ENCODE measurements around the gene MTUS2. TPM values are rescaled to one million over a fixed set of nuclear protein-coding genes. Genes with fewer than 3 reads are reported as not detected.
A peak's percentile ranks its signal among the peaks of the same experiment; 100 is the strongest.

Gene MTUS2
- total and polyA plus RNA-seq, 9 of the 15 experiments (the other 6 are each of a cell fraction or from before 2014, with no cell fraction given), result 0.01 to 0.28 (median 0.06) TPM; not detected in 1

DNA sequence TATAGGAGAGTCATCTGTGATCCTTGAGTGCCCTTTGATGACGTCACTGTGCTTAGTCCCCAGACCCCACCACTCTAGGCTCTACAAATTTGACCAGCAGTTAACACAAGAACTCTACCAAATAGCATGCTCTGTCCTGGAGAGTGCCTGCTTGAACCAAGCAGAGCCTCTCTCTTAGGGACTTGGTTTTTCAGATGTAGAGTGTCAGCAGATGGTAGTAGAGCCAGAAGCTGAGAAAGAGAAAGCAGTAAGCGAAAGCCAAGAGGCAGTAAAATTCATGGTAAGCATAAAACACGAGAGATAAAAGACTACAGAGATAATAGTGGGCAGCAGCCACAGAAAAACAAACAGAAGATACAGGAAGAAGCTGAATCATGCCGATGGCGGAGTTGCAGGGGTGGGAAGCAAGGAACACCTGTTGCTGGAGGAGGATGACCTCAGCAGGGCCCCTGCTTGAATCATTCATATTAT lies 582.1 kb downstream of the MTUS2 start (continued):
- TF ChIP-seq, protein P1, sequence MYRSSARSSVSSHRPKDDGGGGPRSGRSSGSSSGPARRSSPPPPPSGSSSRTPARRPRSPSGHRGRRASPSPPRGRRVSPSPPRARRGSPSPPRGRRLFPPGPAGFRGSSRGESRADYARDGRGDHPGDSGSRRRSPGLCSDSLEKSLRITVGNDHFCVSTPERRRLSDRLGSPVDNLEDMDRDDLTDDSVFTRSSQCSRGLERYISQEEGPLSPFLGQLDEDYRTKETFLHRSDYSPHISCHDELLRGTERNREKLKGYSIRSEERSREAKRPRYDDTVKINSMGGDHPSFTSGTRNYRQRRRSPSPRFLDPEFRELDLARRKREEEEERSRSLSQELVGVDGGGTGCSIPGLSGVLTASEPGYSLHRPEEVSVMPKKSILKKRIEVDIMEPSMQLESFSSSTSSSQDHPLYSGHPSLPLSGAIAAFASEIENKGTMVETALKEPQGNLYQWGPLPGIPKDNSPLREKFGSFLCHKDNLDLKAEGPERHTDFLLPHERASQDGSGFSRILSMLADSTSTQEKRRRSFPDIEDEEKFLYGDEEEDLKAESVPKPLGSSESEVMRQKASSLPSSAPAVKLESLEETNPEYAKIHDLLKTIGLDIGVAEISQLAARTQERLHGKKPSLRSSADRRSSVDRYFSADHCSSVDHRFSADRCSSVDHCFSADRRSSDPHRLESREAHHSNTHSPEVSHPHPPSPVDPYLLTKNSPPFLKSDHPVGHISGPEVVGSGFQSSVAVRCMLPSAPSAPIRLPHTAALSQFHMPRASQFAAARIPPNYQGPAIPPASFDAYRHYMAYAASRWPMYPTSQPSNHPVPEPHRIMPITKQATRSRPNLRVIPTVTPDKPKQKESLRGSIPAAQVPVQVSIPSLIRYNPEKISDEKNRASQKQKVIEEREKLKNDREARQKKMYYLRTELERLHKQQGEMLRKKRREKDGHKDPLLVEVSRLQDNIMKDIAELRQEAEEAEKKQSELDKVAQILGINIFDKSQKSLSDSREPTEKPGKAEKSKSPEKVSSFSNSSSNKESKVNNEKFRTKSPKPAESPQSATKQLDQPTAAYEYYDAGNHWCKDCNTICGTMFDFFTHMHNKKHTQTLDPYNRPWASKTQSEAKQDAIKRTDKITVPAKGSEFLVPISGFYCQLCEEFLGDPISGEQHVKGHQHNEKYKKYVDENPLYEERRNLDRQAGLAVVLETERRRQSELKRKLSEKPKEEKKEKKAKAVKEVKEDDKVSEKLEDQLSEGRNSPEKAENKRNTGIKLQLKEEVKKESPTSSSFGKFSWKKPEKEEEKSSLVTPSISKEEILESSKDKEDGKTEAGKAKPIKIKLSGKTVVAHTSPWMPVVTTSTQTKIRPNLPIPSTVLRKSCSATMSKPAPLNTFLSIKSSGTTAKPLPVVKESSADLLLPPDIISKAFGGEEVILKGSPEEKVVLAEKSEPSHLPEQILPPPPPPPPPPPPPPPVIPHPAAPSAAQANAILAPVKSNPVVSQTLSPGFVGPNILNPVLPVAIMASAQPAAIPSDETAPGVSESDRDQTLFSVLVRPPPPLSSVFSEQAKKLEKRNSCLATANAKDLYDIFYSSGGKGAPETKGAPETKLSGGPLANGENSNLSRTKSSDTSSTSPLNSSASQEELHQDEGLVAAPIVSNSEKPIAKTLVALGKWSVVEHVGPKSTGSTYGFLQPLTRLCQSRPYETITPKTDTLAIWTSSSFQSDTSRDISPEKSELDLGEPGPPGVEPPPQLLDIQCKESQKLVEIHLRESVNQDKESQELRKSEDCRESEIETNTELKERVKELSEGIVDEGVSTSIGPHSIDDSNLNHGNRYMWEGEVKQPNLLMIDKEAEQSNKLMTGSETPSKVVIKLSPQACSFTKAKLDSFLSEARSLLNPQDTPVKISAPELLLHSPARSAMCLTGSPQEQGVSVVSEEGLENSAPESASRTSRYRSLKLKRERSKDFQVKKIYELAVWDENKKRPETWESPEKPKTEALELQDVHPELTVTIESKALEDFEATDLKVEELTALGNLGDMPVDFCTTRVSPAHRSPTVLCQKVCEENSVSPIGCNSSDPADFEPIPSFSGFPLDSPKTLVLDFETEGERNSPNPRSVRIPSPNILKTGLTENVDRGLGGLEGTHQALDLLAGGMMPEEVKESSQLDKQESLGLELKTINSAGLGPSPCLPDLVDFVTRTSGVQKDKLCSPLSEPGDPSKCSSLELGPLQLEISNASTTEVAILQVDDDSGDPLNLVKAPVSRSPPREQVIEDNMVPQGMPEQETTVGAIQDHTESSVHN (IDR thresholded peaks at IDR 0.05; ENCODE audit: borderline replicate concordance in 1 of 2, low read depth in 1 of 2), result no peak
- TF ChIP-seq MTA2 (IDR thresholded peaks at IDR 0.05; ENCODE audit: low read depth) (peak; percentile 46; the same call in 1 of the 2 replicates), ZNF316 (IDR thresholded peaks at IDR 0.05) (peak; percentile 92), ELF1 (tag; IDR thresholded peaks at IDR 0.05) (0 out of 2 replicates have a peak, but pooled peaks have one; percentile 26), NCOR1 (IDR thresholded peaks at IDR 0.05) (peak; percentile 41; the same call in 1 of the 2 replicates), EP300 (IDR thresholded peaks at IDR 0.05; ENCODE audit: low read length) (peak; percentile 30; the same call in 1 of the 2 replicates), ATF7 (IDR thresholded peaks at IDR 0.05) (peak; percentile 93), DPF2 (IDR thresholded peaks at IDR 0.05) (peak; percentile 71; the same call in 1 of the 2 replicates), CREM (IDR thresholded peaks at IDR 0.05; ENCODE audit: low read depth) (peak; percentile 56), ZFP1 (CRISPR knock-in tag; IDR thresholded peaks at IDR 0.05) (no peak), CBFA2T2 (conservative IDR thresholded peaks at IDR 0.05) (peak; percentile 54; the same call in 1 of the 2 replicates), CBFA2T3 (IDR thresholded peaks at IDR 0.05) (peak; percentile 73), SAP30 (IDR thresholded peaks at IDR 0.05; ENCODE audit: borderline replicate concordance, insufficient read depth, low read depth, low read length, poor library complexity, severe bottlenecking) (no peak), LARP7 (IDR thresholded peaks at IDR 0.05) (no peak), ARID1B (IDR thresholded peaks at IDR 0.05) (peak; percentile 74), BRD4 (IDR thresholded peaks at IDR 0.05) (no peak), TAF9B (IDR thresholded peaks at IDR 0.05; ENCODE audit: partially characterized antibody) (no peak)
- TF ChIP-seq, protein P2, sequence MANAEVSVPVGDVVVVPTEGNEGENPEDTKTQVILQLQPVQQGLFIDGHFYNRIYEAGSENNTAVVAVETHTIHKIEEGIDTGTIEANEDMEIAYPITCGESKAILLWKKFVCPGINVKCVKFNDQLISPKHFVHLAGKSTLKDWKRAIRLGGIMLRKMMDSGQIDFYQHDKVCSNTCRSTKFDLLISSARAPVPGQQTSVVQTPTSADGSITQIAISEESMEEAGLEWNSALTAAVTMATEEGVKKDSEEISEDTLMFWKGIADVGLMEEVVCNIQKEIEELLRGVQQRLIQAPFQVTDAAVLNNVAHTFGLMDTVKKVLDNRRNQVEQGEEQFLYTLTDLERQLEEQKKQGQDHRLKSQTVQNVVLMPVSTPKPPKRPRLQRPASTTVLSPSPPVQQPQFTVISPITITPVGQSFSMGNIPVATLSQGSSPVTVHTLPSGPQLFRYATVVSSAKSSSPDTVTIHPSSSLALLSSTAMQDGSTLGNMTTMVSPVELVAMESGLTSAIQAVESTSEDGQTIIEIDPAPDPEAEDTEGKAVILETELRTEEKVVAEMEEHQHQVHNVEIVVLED (CRISPR knock-in tag; IDR thresholded peaks at IDR 0.05), result no peak

Data from K562 (cell line).